Activated T-helper 1 cell treated with anti-CD3 and anti-CD28 coated beads, Interleukin-2, amount 50 U/mL, for 16 hours (primary cell): ENCODE measurements around the gene MEIS2.

Experiments
- DNase-seq, 2 donors: peaks; one replicate each; pipeline ENCODE4 v3.0.0-alpha.2; 2020; ENCODE audit warnings: low read depth in 1 of 2, low spot score in 1 of 2

MEIS2 gene

DNA sequence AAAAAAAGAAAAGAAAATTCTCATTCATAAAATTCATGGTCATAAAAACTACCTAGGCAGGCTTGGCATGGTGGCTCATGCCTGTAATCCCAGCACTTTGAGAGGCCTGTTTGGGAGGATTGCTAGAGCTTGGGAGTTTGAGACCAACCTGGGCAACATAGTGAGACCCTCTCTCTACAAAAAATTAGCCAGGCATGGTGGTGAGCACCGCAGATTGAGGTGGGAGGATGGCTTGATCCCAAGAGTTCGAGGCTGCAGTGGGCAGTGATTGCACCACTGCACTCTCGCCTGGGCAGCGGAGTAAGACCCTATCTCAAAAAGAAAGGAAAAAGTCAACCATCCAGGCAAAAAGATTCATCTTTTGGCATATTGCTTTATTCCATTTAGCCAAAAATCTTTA lies 58.5 kb downstream of the MEIS2 start:
- no peak for DNase-seq

DNA sequence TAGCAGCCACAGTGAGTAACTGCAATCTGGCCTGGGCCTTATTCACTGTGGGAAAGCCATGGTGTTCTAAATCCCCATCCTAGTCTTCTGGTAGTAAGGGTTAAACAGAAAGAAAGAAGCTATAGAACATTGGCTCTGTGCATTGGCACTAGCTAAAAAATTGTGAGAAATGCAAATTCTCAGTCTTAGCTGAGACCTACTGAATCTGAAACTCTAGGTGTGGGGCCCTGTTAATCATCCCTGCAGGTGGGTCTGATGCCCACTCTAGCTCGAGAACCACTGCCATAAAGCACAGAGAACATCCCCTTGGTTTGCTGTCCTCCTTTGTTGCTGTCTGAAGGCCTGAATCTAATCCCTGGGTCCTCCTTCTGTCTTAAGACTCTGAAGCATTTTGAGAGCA lies 59.3 kb downstream of the MEIS2 start:
- DNase-seq: no peak

DNA sequence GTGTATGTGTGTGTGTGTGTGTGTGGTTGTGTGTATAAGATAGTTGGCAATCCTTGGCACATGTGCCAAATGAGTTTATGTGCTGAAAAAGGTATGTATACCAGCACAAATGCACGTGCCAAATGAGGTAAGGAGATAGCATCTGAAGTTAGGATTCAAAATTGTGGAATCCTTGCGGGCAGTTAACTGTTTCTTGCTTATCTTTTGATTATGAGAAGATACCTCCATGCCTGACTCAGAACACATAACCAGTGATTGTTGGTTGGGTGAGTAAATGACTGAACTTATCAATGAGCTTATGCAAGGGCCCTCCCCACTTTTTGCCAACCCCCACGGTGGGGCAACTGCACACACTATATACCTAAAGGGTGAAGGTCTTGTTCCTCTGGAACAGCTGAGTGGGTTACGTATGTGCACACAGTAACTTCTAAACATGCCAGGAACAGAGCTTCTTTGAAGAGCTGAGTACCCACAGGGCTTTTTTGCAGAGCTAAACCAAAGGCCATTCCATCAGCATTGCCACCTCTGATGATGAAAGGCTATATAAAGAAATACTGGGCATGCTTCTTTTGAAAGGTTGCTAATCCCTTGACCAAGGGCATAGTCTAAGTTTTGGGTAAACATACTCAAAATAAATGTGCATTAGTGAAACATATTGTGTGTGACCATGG lies 60.1 kb downstream of the MEIS2 start:
- no peak for DNase-seq

DNA sequence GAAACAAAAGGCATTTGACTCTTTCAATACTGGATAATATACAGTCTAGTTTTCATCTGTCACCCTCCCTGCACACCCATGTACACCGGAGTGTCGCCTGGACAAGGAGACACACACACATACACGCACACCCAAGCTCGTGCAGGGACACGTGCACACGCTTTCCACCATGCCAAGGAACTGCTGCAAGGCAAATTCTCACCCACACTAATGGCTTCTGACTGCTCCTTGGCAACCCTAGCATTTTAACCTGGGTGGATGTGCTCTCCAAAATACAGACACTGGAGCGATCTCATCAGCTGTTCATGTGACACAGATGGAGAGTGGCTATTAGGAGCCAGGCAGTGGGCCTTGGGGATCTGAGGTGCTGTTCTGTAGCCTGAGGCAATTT lies 61.6 kb downstream of the MEIS2 start:
- no peak for DNase-seq

DNA sequence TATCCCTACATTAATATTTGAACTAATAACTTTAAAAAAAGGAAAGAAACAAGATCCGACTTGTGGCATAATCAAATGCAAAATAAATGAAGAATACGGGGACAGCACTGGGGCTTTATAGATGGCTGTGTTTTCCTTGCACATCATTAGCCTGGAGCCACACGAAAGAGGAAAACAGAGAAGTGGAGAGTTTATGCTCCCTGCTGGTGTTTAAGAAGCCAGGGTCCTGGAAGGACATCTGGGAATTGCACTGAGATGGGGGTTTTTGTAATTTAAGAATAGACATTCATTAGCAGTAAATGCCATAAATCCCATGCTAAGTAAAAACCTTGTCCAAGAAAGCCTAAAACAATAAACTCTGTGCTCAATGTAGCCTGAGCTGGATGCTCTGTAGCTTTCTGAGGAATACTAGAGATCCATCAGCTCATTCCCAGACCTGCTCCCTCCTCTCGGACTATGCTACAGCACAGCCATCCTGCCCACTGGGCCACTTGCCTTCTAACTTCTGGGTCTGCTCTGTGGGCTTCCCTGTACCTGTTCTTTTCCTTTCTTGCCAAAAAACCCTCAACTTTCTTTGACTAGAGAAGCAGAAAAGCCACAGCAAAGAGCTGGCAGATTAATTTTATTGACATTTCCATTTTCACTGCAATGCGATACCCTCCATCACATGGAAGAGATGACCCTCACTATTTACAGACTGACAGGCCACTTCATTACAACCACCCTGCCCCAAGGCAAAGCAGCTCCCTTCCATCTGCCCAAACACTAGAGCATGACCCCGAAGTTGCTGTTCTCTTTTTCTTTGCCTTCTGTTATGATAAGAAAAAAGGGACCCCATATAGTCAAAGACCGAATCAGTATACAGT lies 62.3 kb downstream of the MEIS2 start:
- no peak for DNase-seq

DNA sequence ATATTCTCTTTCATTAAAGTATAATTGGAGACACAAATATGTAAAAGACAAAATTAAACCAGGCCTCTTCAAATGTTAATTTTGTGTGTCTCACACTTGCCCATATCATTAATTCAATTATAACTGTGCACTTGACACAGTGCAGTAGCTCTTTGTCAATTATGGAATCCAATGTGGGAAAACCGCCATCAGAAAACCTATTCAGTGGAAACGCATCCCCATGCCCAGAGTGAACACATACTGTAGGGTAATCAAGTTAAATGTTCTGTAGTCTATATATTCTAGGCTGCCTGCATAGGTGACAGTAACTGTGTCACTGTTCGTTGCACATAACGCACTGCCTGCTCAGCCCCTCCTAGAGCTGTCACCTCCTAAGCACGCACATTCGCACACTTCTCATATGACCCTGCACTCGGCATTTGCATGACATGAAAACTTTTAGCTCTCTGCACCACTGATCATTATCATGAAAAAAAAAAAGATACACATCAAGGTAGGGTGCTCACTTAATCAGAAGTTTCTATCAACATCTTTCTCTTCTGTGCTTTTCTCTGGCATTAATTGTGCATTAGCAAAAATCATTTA lies 63.2 kb downstream of the MEIS2 start:
- no peak for DNase-seq

DNA sequence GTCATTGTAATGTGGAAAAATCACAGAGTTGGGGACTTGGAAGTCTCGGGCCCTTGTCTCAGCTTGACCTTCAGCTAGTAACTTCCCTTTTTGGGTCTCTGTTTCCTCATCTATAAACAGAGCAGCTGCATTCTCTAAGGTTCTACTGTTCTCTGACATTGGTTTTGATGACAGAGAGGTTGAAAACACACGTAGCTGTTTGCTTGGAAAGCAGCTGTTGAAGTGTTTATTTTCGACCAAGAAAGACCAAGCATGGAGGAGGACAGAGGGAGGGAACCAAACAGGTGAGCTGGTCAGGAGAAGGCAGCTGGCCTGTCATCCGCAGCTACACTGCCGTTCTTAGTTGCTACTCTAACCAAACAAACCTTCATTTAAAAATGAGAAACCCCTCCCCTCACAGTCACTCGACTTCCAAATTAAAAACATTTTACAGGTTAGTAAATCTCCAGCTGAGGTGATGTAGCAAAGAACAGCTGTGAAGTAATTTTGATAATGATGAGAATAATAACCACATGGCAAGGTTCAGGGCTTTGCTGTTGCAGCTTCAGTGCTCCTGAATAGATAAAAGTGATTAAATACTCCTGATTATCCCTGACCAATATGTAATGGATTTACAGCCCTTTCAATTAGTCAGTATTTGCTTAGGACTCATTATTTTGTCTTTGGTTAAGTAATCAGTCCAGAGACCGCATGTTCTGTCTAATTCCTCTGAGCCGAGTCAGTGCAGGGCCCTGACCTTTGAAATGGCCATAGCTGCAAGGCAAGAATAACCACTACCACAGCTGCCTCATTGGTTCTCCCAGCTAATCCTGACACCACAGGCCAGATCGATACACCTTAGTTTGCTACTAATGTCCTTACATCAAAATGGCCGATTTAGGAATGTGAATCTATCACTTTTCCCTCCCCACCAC lies 65.3 kb downstream of the MEIS2 start:
- DNase-seq: no peak

DNA sequence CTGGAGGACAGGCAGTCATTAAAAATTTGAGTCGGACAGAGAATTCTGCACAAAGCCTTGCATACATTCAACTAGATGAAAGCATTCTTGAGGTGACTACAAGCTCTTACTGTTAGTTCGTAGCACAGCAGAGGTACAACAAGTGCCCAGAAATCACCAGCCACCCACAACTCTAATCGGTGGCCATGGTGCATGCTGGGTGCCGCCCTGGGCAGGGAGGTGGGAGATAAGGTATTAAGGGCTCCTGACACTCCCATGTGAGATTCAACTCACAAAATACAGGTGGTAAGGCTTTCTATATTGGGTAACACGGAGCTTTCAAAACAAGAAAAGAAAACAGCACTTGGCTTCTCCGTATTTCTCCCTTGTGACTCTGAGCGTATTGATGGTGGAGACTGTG lies 66.0 kb downstream of the MEIS2 start:
- no peak for DNase-seq

DNA sequence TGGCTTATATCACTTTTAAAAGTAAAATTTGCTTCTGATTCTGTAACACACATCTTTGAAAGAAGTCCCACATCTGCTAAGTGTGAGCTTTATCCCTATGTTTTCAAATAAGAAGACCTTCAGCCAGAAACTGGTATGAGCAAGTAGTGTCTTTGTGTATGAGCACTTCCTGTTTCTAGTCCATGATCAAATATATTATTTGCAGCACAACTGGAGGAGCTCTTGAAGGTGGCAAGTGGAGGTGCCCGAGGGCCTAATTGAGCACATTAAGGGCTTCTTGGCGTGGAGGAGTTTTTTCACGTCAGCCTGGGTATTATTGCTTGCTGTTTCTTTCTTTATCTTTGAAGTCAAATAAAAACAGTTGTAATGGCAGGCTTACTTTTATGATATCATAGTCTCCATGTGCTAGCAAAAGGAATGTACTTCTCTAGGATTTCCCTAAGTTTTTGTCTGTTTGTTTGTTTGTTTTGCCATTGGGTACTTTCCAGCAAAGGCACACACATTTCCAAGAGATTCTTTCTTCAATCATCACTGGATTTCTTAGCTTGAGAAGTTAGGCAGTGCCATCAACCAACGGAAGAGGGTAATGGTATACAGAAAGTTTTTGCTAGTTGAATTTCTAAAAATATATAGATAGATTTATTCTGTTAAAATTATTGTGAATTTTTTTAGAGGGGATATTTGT lies 68.1 kb downstream of the MEIS2 start:
- no peak for DNase-seq

DNA sequence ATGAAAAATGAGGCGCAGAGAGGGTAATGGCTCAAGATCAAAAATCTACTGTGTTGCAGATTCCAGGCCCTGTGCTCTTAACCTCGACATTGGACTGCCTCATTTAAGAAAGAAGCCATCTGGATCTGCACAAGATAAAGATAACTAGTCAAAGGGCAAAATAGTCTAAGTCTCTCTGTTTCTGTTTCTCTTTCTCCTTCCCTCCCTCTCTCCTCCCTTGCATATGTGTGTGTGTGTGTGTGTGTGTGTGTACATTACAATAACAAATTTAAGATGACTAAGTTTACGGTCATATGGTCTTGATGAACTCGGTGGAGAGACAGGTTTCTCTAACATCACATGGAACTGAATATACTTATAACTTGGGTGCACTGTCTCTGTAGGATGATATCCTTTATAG lies 69.2 kb downstream of the MEIS2 start:
- no peak for DNase-seq

DNA sequence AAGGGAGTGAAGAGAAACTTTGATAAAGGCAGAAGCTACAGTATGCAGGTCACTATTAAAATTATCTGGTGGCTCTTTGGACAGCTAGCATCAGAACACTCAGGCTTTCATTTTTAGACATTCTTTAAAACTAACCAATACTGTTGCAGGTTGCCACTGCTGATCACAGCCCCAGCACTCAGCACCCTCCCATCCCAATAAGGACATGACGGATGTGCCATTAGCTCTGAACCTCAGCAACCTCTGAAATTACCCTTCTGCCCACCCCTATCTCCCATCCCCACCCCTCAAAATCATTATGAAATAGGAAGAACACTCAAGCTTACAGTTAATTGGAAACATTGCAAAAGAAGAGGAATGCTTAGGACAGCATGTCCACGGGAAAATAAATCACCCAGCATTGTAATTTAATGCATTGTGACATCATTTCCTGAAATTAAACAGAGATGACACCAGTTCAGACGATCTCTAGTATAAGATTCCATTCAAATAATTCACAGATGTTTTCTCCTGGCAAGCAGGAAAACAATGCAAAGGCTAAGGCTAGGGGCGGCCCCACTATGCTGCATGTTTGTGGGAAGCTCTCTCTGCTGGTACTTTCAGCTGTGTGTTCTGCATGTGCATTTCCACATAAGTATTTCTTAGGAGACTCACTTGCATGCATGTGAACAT lies 71.6 kb downstream of the MEIS2 start:
- DNase-seq: no peak

DNA sequence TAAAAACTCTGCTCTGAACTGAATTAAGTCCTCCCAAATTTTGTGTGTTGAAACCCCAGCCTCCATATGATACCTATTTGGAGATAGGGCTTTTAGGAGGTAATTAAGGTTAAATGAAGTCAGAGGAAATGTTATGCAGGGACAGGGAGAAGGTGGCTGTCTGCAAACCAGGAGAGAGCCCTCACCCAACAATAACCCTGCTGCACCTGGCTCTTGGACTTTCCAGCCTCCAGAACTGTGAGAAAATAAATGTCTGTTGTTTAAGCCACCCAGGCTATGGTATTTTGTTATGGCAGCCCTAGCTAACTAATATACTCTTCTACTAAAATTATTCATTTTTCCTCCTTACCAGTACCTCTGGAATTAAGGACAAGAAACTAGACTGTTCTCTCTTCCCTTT lies 79.5 kb downstream of the MEIS2 start:
- no peak for DNase-seq

DNA sequence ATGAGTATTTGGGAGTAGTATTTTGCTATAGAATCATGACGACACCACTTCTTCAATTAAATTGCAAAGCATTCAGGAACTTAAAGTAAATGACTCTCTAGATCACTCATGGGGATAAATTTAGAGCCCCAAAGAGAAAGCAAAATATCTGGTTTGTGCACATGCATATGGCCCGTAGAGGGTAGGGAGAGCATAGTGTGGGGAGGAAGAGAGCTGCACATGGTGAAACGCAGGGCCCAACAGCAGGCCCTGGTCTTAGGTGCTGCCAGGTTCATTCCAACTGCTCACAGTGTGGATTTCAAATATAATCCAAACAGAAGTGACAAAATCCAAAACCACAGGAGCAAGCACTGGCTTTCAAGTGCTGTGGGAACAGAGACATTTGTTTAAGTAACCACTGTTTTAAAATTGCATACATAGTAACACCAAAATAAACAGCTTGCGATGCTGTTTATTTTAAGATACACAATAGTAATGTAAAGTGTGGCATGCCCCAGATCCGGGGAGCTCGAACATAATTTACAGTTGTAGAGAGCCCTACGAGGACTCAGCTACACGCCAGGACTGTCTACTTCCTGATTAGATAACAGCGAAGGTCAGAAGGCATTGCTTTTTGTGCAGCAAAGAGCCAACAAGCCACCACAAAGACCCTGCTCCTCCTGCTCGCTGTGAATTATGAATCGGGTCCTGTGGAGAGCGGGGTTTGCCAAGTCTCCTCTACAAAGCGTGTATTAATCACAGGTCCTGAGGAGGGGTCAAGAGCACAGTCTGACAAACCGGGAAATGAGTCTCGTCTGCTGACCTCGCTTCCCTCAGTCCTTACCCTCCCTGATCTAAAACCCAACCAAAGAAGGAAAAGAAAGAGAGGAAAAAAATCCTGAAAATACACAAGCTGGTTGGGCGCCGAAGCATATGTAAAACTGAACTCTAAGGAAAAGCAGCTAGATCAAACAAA lies 80.6 kb downstream of the MEIS2 start:
- no peak for DNase-seq

DNA sequence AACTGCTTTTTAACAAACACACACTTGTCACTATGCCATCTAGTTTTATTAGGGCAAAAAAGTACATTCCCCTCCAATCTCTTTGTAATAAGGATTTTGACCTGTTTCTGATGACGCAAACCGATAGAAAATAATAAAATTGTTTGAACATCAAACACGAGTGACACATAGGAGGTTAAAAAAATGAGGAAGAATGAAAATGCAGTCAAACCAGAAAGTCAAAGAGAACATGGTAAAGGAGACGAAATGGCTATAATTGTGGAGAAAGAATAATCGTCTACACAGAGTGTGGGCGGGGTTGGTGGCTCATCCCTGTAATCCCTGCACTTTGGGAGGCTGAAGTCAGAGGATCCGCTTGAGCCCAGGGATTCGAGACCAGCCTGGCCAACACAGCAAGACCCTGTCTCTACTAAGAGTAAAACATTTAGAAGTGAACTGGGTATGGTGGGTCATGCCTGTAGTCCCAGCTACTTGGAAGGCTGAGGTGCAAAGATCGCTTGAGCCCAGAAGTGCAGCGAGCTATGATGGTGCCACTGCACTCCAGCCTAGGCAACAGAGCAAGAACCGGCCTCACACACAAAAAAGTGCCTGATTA lies 83.2 kb downstream of the MEIS2 start:
- DNase-seq: no peak

DNA sequence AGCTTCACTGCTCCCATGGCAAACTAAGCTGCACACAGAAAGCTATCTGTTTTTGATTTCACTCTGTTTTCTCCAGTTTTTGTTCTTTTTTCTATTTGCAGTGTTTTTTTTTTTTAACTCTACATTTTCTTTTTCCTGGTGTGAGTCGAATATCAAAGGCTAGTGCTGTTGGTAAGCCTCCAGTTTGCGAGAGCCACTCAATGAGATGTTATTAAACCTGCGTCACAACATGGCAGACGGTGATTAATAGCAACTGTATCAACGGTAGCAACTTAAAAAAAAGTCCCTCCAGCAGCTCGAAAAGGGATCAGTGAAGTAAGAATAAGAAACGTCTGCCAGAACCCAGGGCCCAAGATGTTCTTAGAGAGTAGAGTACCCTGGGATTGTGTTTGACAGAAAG lies 84.1 kb downstream of the MEIS2 start:
- DNase-seq: no peak

DNA sequence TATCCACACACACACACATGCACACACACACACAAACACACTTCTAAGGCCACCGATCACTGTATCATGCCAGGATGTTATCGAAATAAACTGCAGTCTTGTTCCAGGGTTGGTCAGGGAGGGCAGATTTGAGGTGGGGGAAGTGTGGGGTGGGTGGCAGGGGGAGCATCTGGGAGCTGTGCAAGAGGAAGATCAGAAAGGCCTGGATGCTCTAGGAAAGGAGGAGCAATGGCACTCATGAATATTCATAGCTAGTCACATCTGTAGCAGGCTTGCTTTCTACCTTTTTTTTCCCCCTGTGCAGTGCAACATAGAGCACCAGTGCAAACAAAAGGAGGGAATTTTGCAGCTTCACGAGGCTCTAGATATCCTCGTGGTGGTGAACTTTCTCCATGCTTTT lies 84.9 kb downstream of the MEIS2 start:
- DNase-seq: no peak

DNA sequence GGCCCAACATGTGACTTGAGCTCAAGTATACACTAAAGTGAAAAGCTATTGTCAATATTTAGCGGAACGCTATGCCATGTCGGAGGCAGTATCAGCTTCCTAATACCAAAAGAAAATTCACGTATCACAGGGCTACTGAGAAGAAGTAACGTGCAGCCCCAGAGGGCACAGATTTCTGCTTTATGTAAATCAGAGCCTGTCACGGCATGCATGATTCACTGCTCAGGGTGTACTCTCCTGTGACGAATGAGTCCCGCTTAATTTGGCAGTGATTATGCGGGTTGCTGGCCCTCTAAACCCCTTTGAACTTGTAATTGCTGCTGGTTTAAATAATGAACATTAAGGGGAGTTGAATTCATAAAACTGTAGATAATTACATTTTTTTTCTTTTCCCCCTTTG lies 85.3 kb downstream of the MEIS2 start:
- DNase-seq: no peak

DNA sequence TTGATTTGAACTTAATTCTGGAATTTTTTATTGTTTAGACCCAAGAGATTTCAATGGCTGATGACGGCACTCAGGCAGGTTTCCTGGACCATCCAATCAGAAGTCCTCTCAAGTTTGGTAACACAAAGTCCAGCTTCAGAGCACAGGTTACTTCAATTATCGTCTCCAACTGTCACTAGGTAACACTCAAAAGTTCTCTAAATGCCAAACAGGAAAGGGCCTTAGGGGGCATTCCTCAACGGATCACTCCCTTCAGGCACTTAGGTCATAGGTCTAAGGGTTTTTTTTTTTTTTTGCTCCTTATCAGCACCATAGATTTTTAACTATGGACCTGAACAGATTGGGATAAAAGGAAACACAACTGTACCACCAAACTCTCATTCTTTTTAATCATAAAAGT lies 85.8 kb downstream of the MEIS2 start:
- DNase-seq: no peak

DNA sequence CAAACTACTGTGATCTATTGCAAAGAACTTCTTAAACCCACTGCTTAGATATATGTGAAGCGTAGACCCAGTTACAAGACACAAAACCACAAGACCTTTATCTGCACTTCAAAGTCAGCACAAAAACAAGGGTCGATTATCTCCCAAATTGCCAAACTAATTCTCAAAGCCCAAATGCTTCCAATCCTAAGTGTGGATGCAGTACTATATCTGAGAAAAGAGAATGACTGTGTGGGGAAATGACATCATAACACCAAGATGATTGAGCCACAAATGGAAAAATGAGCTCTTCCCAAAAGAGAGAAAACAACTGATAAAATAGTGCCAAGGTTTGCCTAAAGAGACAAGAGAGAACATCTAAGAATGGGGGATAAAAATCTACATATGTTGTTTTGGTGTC lies 86.2 kb downstream of the MEIS2 start:
- DNase-seq: no peak
